ENCODE measurements around the gene C10orf143. TPM values are rescaled to one million over a fixed set of nuclear protein-coding genes. Genes with fewer than 3 reads are reported as not detected.
"Not testable (repeated sequence)": the region's sequence is repeated elsewhere in the genome, so short reads cannot be mapped to it uniquely, and the experiment has no call there.

Gene C10orf143
- total RNA-seq, 4 donors from 2014 or later: 5.0 to 8.5 (median 6.2) TPM

GRCh38 chr10:130111113-130111851, 652 bp upstream of the C10orf143 start:
- no peaks in the 10 kb centered on the region for H3K9me3 ChIP-seq
- peak overlapping the region; percentile 57 to 85 (median 68) for H3K4me3 ChIP-seq (replicated peaks in 1 of 3)
- WGBS, 2 donors: 0 to 5% methylated on average over 12 to 29 of the region's 49 CpGs
- H3K27me3 ChIP-seq: no peaks in the 10 kb centered on the region
- H3K36me3 ChIP-seq: no peaks in the 10 kb centered on the region
- peak; percentile 97 for DNase-seq
- TF ChIP-seq, protein P1, sequence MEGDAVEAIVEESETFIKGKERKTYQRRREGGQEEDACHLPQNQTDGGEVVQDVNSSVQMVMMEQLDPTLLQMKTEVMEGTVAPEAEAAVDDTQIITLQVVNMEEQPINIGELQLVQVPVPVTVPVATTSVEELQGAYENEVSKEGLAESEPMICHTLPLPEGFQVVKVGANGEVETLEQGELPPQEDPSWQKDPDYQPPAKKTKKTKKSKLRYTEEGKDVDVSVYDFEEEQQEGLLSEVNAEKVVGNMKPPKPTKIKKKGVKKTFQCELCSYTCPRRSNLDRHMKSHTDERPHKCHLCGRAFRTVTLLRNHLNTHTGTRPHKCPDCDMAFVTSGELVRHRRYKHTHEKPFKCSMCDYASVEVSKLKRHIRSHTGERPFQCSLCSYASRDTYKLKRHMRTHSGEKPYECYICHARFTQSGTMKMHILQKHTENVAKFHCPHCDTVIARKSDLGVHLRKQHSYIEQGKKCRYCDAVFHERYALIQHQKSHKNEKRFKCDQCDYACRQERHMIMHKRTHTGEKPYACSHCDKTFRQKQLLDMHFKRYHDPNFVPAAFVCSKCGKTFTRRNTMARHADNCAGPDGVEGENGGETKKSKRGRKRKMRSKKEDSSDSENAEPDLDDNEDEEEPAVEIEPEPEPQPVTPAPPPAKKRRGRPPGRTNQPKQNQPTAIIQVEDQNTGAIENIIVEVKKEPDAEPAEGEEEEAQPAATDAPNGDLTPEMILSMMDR (IDR thresholded peaks at IDR 0.05): no peak
- TF ChIP-seq POLR2A (IDR thresholded peaks at IDR 0.05): peak in 1 of 2 donors; percentile 61
- intact Hi-C loops (cut with DNase I): no loop called here
- peaks cover 3 to 9% of the 10 kb centered on the region in 2 donors for H3K4me1 ChIP-seq
- peak overlapping the region; percentile 52 to 94 (median 91) for H3K27ac ChIP-seq

DNA sequence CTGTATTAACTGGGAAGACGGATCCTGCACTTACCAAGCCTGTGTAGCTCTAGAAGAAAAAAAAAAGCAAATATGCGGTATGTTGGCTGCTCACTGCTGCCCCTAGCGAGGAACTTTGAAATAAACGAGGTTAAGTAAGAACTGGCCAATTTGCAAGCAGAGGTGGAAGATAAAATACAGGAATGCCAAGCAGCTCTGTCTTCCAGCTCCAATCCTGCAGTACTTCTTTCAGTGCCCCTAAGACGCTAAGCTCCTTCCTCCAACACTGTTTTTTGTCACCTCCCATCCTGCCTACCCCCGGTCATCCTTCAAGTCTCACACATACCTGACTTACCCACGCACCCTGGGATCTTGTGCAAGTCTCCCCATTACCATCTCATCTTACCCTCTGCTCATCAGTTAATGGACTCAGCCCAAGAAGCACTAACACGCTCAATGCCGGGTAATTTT, 809 bp downstream of the C10orf143 start:
- TF ChIP-seq, protein P1 (IDR thresholded peaks at IDR 0.05): peak; percentile 56 to 84 (median 71)
- TF ChIP-seq POLR2A (IDR thresholded peaks at IDR 0.05): no peak
- DNase-seq: peak; percentile 72 to 77
- no peaks in the 10 kb centered on the region for H3K36me3 ChIP-seq
- H3K27me3 ChIP-seq: no peaks in the 10 kb centered on the region
- no peaks in the 10 kb centered on the region for H3K9me3 ChIP-seq
- H3K27ac ChIP-seq: peak overlapping the region; percentile 55 to 94 (median 91)
- H3K4me3 ChIP-seq (replicated peaks in 1 of 3): peak overlapping the region; percentile 57 to 85 (median 68)
- intact Hi-C loops (cut with DNase I): no loop called here
- H3K4me1 ChIP-seq: peaks cover 3 to 9% of the 10 kb centered on the region in 2 donors
- 2 to 3% methylated on average over 9 of the region's 9 CpGs for WGBS, 2 donors

DNA sequence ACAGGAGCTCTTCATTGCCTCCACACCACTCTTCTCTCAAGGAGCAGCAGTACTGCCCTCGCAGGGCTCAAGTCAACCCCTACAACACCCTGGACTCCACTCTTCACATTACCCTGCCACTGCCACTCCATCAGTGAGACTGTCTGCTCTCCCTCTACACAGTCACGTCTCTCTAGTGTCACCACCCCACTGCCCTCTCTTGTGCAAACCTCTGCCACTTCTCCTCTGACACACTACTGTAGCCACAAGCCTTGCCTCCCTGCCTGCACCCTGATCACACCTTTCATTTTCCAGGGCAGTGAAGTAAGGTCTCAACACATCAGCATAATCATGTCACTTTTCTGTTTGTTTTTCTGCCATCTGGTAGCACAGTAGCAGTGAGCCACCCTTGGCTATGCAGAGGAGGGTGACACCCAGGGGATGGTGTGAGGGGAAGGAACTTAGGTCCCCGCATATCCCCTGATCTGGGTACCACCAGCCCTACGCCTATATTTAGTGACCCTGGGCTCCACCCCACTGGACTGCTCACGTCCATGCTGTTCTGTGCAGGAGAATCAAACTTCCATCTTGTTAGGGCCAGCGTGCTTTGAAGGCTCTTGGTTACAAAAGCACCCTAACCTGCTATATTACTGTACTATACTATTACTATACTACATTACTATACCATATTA, 1.6 kb downstream of the C10orf143 start:
- Histone ChIP-seq H3K36me3 (no peaks in the 10 kb centered on the region), H3K4me3 (replicated peaks in 1 of 3) (no peak overlapping the region)

GRCh38 chr10:130108146-130108545, 2.5 kb downstream of the C10orf143 start:
- DNase-seq; H3K4me1 ChIP-seq; H3K4me3 ChIP-seq (replicated peaks in 1 of 3); intact Hi-C loops (cut with DNase I); H3K27me3 ChIP-seq; H3K27ac ChIP-seq; H3K36me3 ChIP-seq; H3K9me3 ChIP-seq: not testable (repeated sequence)
- WGBS, 2 donors: 87 to 93% methylated on average over 8 of the region's 8 CpGs

More for the DNA sequence above, 1.6 kb downstream of the C10orf143 start:
- 46 to 59% methylated on average over 6 of the region's 6 CpGs for WGBS, 2 donors
- no peak for DNase-seq
- H3K27ac ChIP-seq: no peak overlapping the region
- intact Hi-C loops (cut with DNase I): no loop called here
- no peaks in the 10 kb centered on the region for H3K9me3 ChIP-seq
- H3K27me3 ChIP-seq: no peaks in the 10 kb centered on the region
- TF ChIP-seq, protein P1 (IDR thresholded peaks at IDR 0.05): no peak
- TF ChIP-seq POLR2A (IDR thresholded peaks at IDR 0.05): no peak
- H3K4me1 ChIP-seq: peaks cover 3 to 9% of the 10 kb centered on the region in 2 donors

GRCh38 chr10:130105724-130106123, 4.9 kb downstream of the C10orf143 start:
- H3K36me3 ChIP-seq: no peaks in the 10 kb centered on the region
- TF ChIP-seq, protein P1 (IDR thresholded peaks at IDR 0.05): no peak
- no peak for TF ChIP-seq POLR2A (IDR thresholded peaks at IDR 0.05)
- WGBS, 2 donors: 68 to 82% methylated on average over 24 of the region's 24 CpGs
- no peak for DNase-seq
- no peak overlapping the region for H3K27ac ChIP-seq
- H3K9me3 ChIP-seq: no peaks in the 10 kb centered on the region
- intact Hi-C loops (cut with DNase I): no loop called here
- H3K4me1 ChIP-seq: peaks cover 3 to 9% of the 10 kb centered on the region in 2 donors
- H3K27me3 ChIP-seq: no peaks in the 10 kb centered on the region
- H3K4me3 ChIP-seq (replicated peaks in 1 of 3): no peak overlapping the region
